HG03469 (cell line): ENCODE measurements around the gene MEGF11.
"Not testable (repeated sequence)": the region's sequence is repeated elsewhere in the genome, so short reads cannot be mapped to it uniquely, and the experiment has no call there.

ENCODE experiments used
- ATAC-seq: cut with Tn5 transposase; IDR thresholded peaks from one replicate; pipeline ENCODE4 v1.9.1; 2021; ENCODE audit warnings: mild to moderate bottlenecking, moderate library complexity, moderate number of reproducible peaks; ENCODE audit not compliant: unreplicated experiment

Gene MEGF11

GRCh38 chr15:66276546-66276945 is 23.0 kb upstream of the MEGF11 start:
- ATAC-seq, result no peak

- no peak for ATAC-seq
These were observed 21.8 kb upstream of the MEGF11 start for GRCh38 chr15:66275352-66275751.

GRCh38 chr15:66270932-66271331 is 17.4 kb upstream of the MEGF11 start:
- ATAC-seq, result no peak

DNA sequence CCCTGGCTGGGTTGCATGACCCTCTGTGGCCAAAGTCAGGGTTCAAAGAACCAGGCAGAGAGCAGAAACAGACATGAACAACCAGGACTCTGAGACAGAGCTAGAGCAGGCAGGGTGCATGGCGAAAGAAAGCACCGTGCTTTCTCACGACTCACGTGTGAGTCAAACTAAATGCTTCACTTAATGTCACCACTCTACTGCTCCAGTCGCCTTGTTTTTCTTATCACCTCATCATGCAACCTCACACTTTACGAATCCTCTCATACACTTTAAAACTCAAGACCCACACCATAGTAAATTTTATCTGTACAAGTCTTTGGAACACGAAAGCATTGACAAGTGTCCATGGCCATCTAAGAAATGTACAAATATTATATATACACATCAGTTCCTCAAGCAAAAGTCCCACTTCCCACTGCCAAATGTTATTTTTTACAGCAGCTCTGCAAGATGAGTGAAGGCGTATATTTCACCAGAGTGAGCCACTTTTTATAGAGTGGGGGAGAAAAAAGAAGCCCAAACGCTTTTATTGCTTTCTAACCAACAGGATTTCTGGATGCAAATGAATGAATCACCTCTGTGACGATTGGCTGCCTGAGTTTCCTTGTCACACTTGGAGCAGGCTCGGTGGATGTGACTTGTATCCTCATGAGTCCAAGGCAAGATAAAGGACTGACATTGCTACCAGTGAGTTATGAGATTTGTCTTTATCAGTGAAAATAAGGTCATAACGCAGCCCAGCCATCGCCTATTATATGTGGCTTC is 16.0 kb upstream of the MEGF11 start:
- no peak for ATAC-seq

- ATAC-seq, result no peak
These were observed 11.4 kb upstream of the MEGF11 start for GRCh38 chr15:66264859-66265513.

- ATAC-seq, result not testable (repeated sequence)
These were observed 9.3 kb upstream of the MEGF11 start for GRCh38 chr15:66262837-66263236.

DNA sequence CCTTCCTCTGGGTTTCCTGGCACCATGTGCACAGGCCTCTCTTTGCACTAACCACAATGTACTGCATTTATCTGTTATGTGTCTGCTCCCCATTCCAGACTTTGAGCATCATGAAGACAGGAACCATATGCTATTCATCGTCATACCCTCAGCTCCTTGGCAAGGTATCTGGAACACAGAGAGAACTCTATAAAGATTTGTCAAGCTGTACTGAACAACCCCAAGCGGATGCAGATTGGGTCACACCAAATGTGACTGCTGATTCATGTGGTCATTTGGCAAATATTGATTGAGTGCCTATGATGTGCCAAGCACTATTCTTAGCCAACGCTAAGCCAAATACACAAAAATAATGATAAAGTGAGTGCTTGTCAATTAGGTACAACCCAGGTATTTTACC is 7.5 kb upstream of the MEGF11 start:
- no peak for ATAC-seq

- no peak for ATAC-seq
These were observed 3.1 kb upstream of the MEGF11 start for GRCh38 chr15:66256692-66257091.

DNA sequence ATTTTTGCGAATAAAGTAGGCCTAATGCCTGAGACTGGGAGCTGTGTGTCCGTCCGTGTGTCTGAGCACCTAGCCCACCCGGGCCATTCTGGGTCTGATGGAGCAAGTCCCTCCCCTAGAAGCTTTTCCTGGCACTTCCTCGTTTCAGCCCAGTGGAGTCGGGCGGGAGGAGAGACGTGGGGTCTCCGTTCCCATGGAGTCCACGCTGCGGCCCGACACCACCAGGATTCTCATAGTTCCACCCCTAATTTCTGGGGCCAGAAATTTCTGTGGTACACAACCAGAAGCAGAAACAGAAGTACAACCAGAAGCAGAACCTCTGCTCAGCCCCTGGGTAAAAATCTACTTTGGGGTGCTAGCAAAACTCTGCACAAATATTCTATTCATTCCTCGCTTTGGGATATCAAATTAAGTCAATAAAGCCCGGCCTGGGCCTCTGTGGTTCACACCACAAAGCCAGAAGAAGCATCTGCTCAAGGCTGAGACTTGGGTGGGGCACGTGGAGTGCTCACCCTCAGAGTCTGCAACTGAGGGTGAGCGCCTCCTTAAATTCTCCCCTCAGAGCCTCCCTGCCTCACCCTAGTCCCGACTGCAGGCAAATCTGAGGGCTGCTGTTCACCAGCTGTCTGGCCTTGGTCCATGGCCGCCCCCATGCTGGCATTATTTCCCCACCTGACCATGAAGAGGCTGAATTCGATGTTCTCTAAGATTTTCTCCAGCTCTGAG is 1.6 kb upstream of the MEGF11 start:
- ATAC-seq, result no peak

DNA sequence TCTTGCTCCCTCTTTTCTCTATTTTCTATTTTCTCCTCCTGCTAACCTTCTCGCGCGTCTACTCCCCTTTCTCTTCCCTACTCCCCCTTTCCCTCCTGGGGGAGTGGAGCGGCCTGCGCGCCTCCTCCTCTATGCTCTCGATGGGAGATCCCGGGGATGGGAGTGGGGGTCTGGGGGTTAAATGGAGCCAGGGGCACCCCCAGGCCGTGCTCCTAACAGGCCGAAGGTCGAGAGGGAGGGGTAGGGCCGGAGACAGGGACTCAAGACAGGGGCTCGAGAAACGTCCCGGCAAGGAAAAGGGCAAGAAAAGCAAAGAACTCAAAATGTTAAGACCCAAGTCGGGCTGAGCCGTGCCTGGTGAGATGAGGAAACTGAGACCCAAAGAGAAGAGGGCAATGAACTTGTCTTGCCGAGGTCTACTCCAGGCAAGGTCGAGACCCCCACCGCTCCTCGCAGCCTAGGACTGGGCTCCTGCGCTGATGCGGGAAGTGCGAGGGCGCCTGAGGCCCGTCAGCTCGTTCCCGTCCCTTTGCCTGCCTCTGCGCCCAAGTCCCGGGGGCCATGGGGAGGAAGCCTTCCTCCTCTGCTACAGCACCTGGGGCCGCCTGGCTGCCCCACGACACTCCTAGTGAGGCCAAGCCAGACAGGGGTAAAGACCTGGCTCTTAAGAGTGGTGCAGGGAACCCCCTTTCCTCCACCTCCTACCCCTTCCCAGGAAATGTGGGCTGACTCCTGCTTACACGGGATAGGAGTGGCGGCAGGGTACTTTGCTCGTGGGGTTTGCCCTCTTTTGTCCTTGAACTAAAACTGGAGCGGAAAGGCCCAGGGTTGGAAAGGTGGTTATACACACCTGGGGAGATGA is 770 bp upstream of the MEGF11 start:
- ATAC-seq, result no peak

DNA sequence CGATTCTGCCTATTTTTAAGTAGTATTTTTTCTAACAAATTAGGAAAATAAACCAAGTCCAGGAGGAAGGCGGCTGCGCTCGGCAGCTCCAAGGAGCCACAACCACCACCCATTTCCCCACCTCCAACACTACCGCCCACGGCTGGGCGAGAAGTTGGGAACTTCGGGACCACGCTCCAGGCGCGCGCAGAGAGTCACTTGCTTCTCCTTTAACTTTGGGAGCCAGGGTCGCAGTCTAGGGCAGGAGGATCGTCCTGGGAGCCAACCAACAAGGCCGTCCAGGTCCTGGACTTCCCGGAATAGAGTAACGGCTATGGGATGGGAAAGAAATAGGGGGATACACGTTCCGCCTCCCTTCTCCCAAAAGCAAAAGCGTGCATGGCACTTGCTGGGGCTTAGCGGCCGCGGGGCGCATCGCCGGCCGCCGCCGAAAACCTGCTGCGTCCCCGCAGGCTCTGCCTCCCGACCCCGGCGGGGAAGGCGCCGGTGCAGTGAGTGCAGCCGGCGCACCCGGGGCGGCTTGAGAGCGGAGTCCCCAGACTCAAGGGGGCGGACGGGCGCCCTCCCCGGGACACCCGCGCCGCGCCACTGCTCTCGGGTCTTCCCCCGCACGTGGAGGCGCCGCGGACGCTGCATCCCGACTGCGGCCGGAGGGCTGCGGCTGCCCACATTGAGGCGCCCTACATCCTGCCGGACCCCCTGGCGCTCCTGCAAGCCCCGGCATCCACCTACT is 699 bp downstream of the MEGF11 start:
- no peak for ATAC-seq

DNA sequence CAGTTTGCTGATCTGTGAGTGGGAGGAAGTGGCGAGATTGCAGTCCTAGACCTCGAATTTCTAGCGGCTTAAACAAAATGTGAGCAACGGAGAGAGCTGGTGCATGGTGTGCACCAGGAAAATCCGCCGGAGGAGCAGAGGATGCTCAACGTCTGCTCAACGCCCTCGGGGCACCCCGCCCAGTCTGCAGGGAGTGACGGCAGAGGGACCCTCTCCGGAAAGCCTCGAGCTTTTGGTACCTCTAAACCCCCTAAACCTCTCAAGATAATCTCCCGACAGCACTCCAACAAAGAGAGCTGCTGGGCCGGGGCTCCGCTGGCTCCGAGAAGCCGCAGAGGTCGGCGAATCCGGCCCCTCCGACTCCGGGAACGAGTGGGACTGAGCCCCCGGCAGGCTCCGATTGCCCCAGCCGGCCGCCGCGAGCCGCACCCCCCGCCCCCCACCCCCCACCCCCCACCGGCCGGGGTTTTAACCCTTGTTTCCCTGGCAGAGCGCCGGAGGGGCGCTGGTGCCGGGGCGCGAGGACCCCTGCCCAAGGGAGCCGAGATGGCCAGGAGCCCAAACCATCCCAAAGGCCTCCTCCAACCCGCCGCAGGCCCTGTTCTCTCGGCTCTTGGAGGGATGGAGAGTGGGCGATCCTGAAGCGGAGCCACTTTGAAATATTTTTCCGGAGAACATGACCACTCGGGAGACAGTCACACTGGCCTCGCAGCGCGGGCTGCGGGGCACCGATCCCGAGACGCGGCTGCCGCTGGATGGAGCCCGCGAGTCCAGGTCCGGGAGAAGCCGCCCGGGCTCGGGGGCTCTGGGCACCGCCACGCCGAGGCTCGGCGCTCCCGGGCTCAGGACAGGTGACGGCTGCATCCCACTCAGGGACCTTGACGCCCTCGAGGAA is 1.5 kb downstream of the MEGF11 start:
- no peak for ATAC-seq

GRCh38 chr15:66251065-66251789 is 2.3 kb downstream of the MEGF11 start:
- ATAC-seq, result no peak

DNA sequence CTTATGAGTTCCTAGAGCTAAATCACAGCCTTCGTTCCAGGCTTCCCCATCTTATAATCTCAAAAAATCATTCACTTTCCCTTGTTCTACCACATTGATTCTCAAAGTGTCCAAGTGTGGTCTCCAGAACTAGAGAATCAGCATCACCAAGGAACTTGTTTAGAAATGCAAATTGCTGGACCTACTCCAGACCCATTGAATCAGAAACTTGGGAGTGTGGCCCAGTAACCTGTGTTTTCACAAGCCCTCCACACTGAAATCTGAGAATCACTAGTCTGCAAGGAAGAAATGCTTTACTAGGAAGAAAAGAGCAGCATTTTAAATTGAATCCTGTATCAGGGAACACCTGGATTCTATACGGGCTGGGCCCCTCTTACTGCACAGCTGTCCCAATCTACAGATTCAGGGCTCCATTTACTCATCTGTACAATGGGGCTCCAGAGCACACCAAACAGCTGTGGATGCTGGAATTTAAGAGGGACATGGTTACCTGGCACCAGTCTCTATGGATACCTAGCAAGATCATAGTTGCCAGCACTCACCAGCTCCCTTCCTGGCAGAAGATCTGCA is 3.9 kb downstream of the MEGF11 start:
- no peak for ATAC-seq

GRCh38 chr15:66246937-66247336 is 6.6 kb downstream of the MEGF11 start:
- no peak for ATAC-seq

- ATAC-seq, result not testable (repeated sequence)
These were observed 7.7 kb downstream of the MEGF11 start for GRCh38 chr15:66245832-66246231.

DNA sequence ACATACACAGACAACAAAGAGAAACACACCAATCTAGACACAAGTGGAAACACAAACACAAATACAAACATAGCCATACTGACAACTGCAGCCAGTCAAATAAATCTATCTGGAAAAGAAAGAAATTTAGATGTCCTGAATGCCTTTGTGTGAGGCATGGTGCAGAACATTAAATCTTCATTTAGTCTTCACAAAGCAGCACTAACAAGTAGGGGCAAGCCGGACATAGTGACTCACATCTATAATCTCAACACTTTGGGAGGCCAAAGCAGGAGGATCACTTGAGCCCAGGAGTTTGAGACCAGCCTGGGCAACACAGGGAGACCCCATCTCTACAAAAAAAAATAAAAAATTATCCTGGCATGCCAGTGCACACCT is 11.7 kb downstream of the MEGF11 start:
- no peak for ATAC-seq
